ENCODE measurements around the gene GPR17. TPM values are rescaled to one million over a fixed set of nuclear protein-coding genes. Genes with fewer than 3 reads are reported as not detected.

GPR17 gene
- total and polyA plus RNA-seq, 2 donors, result 0.11 to 0.47 TPM

- 93% methylated on average over 15 of the region's 15 CpGs for WGBS
- no peak for DNase-seq (ENCODE audit: extremely low spot score)
- Histone ChIP-seq H3K27ac (ENCODE audit: low read depth) (no peak overlapping the region), H3K36me3 (ENCODE audit: insufficient read depth) (no peaks in the 10 kb centered on the region), H3K4me1 (ENCODE audit: insufficient read depth) (no peaks in the 10 kb centered on the region), H3K4me3 (ENCODE audit: low read depth, low read length) (no peak overlapping the region)
Measured at GRCh38 chr2:127621981-127622431, 23.9 kb upstream of the GPR17 start.

DNA sequence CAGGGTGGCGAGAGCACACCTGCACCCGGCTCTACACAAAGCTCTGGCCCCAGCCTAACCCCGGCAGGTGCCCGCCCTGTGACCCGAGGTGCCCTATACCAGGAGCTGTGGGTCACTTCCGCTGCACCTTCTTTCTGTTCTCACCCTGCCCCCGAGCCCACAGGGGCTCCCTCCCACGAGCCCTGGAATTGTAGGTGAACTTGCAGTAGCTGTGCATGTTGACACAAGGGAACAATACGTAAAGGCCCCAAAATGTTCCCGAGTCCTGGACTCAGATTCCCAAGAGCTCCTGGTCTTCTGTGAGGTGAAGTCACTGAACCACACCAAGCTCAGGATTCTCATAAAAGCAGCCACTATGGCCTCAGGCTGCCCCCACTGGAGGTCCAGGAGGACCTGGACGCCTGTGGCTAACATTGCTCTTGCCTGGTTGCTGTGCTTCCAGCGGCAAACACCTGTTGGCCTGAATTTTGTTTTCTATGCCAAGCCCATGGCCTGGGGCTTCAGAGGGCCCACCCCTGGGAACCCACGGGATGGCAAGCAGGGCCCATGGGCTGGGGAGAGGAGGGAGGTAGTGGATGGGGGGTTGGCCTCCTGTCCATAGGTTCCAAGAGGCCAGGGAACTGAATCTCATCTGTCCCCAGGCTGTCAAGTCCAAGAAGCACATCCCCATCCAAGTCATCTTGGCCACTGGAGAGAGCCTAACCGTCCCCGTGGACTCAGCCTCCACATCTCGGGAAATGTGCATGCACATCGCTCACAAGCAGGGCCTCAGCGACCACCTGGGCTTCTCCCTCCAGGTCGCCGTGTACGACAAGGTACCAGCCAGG lies 23.2 kb upstream of the GPR17 start:
- Histone ChIP-seq H3K36me3 (ENCODE audit: insufficient read depth) (no peaks in the 10 kb centered on the region), H3K4me1 (ENCODE audit: insufficient read depth) (no peaks in the 10 kb centered on the region), H3K27ac (ENCODE audit: low read depth) (no peak overlapping the region), H3K4me3 (ENCODE audit: low read depth, low read length) (no peak overlapping the region)
- 90% methylated on average over 21 of the region's 21 CpGs for WGBS
- no peak for DNase-seq (ENCODE audit: extremely low spot score)

DNA sequence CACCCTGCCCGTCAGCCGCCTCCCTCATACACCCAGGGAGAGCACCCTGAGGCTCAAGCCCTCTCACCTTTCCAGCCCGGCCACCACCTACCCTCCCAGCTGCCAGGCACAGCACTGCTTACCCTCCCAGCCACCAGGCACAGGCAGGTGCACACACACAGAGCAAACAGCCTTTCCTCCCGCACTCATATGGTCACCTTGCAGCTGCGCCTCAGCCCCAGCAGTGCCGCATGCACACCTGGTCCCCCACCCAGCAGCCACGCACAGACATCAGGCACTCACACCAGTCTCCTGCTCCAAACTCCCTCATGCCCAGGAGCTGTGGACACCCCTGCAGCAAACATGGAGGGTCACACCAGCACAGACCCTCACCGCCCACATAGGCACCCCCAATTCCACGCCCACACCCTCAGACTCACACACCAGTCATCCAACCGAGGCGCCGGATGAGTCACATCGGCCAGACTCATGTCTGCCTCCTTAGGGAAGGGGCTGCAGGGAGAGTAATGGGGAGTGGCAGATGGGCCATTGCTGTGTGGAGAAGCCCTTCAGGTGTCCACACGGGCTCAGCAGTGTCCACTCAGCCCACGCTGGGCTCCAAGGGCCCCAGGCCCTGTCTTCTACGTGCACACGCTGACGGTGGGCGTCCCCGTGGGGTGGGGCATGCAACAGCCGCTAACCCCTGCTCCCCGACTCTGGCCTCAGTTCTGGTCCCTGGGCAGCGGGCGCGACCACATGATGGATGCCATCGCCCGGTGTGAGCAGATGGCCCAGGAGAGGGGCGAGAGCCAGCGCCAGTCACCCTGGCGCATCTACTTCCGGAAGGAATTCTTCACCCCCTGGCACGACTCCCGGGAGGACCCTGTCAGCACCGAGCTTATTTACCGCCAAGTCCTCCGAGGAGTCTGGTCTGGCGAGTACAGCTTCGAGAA lies 22.3 kb upstream of the GPR17 start:
- no peaks in the 10 kb centered on the region for H3K4me1 ChIP-seq (ENCODE audit: insufficient read depth)

DNA sequence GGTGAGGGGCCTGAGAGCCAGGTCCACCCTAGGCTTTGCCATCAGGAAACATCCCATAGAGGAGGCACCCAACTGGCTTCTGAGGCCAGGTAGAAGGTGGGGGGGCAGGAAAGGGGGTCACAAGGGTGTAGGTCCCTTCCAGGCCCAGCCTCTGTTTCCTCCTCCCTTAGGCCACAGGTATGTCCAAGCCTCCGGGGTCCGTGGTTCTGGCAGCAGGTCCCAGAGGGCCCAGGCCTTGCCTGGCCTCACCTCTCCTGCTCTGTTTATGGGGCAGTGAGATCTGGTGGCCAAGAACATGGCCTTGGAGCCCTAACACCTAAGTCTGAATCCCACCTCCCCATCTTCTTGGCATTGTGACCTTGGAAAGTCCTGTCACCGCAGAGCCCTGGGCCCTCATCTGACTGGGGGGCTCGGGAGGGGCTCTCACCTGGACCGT lies 21.6 kb upstream of the GPR17 start:
- Histone ChIP-seq H3K27ac (ENCODE audit: low read depth) (no peak overlapping the region), H3K36me3 (ENCODE audit: insufficient read depth) (no peaks in the 10 kb centered on the region), H3K4me3 (ENCODE audit: low read depth, low read length) (no peak overlapping the region), H3K4me1 (ENCODE audit: insufficient read depth) (no peaks in the 10 kb centered on the region)
- no peak for DNase-seq (ENCODE audit: extremely low spot score)
- WGBS, result 89% methylated on average over 5 of the region's 5 CpGs

More for the DNA sequence above, 22.3 kb upstream of the GPR17 start:
- Histone ChIP-seq H3K36me3 (ENCODE audit: insufficient read depth) (no peaks in the 10 kb centered on the region), H3K27ac (ENCODE audit: low read depth) (no peak overlapping the region), H3K4me3 (ENCODE audit: low read depth, low read length) (no peak overlapping the region)
- WGBS, result 83% methylated on average over 38 of the region's 38 CpGs
- no peak for DNase-seq (ENCODE audit: extremely low spot score)

DNA sequence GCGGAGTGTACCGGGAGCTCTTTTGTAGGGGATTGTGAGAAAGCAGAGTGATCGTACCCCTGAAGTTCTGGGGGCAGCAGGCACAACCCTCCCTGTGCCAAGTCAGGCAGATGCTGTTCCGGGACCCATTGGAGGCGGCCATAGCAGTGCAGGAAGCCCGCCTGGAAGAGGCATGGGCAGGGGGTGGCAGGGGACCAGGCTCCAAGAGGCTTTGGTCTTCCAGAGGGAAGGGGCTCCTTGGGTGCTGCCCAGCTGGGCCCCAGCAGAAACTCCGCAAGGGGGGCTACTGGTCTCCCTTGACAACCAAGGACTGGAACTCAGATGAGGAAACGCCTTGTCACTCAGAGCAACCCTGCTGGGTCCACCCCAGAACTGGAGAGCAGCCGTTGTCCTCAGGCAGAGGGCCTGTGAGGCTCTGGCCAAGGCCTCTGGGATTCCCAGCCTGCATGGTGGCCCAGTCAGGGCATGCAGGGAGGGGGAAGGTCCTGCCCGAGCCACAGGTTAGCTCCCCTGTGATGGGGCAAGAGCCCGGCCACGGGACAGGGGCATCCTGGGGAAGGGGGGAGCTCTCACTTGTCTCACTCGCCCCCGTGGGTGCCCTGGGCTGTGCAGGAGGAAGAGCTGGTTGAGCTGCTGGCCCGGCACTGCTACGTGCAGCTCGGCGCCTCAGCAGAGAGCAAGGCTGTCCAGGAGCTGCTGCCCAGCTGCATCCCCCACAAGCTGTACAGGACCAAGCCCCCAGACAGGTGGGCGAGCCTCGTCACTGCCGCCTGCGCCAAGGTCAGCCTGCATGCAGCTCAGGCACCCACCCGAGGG lies 21.0 kb upstream of the GPR17 start:
- Histone ChIP-seq H3K27ac (ENCODE audit: low read depth) (no peak overlapping the region), H3K4me3 (ENCODE audit: low read depth, low read length) (no peak overlapping the region), H3K36me3 (ENCODE audit: insufficient read depth) (no peaks in the 10 kb centered on the region), H3K4me1 (ENCODE audit: insufficient read depth) (no peaks in the 10 kb centered on the region)
- DNase-seq (ENCODE audit: extremely low spot score), result no peak
- 74% methylated on average over 23 of the region's 23 CpGs for WGBS

GRCh38 chr2:127625572-127625951 lies 20.4 kb upstream of the GPR17 start:
- DNase-seq (ENCODE audit: extremely low spot score), result no peak
- WGBS, result 77% methylated on average over 2 of the region's 2 CpGs
- Histone ChIP-seq H3K4me3 (ENCODE audit: low read depth, low read length) (no peak overlapping the region), H3K4me1 (ENCODE audit: insufficient read depth) (no peaks in the 10 kb centered on the region), H3K36me3 (ENCODE audit: insufficient read depth) (no peaks in the 10 kb centered on the region), H3K27ac (ENCODE audit: low read depth) (no peak overlapping the region)

DNA sequence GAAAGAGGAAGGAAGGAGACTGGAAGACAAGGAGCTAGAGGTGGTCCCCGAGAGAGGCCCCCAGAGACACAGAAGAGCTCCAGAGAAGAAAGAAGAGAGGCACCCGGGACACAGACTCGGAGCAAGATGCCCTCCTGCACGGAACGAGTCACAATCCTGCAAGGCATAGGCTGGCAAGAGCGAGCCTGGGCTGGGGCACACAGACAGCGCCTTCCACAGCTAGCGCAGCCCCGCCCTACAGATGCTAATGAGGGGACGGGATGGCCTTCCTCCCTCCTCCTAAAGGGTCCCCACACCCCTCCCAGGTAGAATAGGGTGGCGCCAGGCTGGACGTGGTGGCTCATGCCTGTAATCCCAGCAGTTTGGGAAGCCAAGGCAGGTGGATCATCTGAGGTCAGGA lies 19.8 kb upstream of the GPR17 start:
- 44% methylated on average over 12 of the region's 12 CpGs for WGBS
- DNase-seq (ENCODE audit: extremely low spot score), result no peak

DNA sequence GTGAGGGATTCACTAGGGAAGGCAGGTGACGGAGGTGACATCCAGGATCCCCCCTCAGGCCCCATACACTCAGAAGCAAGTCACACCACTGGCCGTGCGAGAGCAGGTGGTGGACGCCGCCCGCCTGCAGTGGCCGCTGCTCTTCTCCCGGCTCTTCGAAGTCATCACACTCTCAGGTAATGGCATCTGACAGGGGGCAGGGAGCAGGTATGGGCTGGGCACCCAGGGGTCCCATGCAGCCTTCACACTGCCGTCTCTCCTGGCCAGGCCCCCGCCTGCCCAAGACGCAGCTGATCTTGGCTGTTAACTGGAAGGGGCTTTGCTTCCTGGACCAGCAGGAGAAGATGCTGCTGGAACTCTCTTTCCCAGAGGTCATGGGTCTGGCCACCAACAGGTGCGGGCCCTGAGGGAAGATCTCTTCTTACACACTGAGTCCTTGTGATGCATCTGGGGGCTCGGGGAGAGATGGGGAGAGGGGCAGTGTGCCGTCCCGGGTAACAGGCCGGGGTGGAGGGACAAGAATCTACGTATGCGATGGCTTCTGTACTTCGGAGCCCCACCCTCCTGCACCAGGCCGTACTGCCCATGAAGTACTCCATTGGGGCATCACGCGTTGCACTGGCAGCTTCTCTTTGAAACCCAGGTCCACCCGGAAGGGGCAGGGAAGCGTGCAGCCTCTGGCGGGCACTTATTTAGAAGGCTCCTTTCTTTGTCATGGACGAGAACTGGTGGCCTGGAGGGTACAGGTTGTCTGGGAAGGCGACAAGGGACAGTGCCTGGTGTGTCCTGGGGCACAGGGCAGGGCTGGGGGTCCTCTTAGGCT lies 18.8 kb upstream of the GPR17 start:
- no peak for DNase-seq (ENCODE audit: extremely low spot score)
- H3K27ac ChIP-seq (ENCODE audit: low read depth), result no peak overlapping the region
- H3K4me1 ChIP-seq (ENCODE audit: insufficient read depth), result no peaks in the 10 kb centered on the region
- H3K4me3 ChIP-seq (ENCODE audit: low read depth, low read length), result no peak overlapping the region
- WGBS, result 86% methylated on average over 28 of the region's 28 CpGs
- H3K36me3 ChIP-seq (ENCODE audit: insufficient read depth), result no peaks in the 10 kb centered on the region

More for the DNA sequence above, 19.8 kb upstream of the GPR17 start:
- H3K4me3 ChIP-seq (ENCODE audit: low read depth, low read length), result no peak overlapping the region
- H3K27ac ChIP-seq (ENCODE audit: low read depth), result no peak overlapping the region
- no peaks in the 10 kb centered on the region for H3K36me3 ChIP-seq (ENCODE audit: insufficient read depth)
- H3K4me1 ChIP-seq (ENCODE audit: insufficient read depth), result no peaks in the 10 kb centered on the region

- Histone ChIP-seq H3K27ac (ENCODE audit: low read depth) (no peak overlapping the region), H3K4me3 (ENCODE audit: low read depth, low read length) (no peak overlapping the region), H3K36me3 (ENCODE audit: insufficient read depth) (no peaks in the 10 kb centered on the region), H3K4me1 (ENCODE audit: insufficient read depth) (no peaks in the 10 kb centered on the region)
- WGBS, result 83% methylated on average over 18 of the region's 18 CpGs
- DNase-seq (ENCODE audit: extremely low spot score), result no peak
Measured at GRCh38 chr2:127627740-127628571, 18.0 kb upstream of the GPR17 start.

GRCh38 chr2:127628767-127629614 lies 17.0 kb upstream of the GPR17 start:
- 68% methylated on average over 17 of the region's 17 CpGs for WGBS
- Histone ChIP-seq H3K27ac (ENCODE audit: low read depth) (no peak overlapping the region), H3K4me3 (ENCODE audit: low read depth, low read length) (no peak overlapping the region), H3K4me1 (ENCODE audit: insufficient read depth) (no peaks in the 10 kb centered on the region), H3K36me3 (ENCODE audit: insufficient read depth) (no peaks in the 10 kb centered on the region)
- no peak for DNase-seq (ENCODE audit: extremely low spot score)

DNA sequence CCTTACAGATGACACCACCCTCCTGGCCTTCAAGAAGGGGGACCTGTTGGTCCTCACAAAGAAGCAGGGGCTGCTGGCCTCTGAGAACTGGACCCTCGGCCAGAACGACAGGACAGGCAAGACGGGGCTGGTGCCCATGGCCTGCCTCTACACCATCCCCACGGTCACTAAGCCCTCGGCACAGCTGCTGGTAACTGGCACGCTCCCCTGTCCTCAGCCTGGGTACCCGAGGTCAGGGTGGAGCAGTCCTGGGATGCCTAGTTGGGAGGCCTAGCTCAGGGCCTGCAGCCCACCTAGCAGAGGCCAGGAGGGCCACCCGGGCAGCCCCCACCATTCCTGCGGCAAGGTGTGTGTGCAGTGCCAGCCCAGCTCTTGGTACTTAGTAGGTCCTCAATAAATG lies 16.3 kb upstream of the GPR17 start:
- 72% methylated on average over 9 of the region's 9 CpGs for WGBS
- H3K4me3 ChIP-seq (ENCODE audit: low read depth, low read length), result no peak overlapping the region
- DNase-seq (ENCODE audit: extremely low spot score), result no peak
- H3K27ac ChIP-seq (ENCODE audit: low read depth), result no peak overlapping the region
- no peaks in the 10 kb centered on the region for H3K4me1 ChIP-seq (ENCODE audit: insufficient read depth)
- H3K36me3 ChIP-seq (ENCODE audit: insufficient read depth), result no peaks in the 10 kb centered on the region
